COLO829 (cell line): Measurements from ENCODE around the gene SV2C.
A peak's percentile ranks its signal among the peaks of the same experiment; 100 is the strongest.

Source experiments
- DNase-seq: peaks from one replicate; pipeline ENCODE4 v3.0.0; 2012; ENCODE audit warnings: low spot score

SV2C gene

DNA sequence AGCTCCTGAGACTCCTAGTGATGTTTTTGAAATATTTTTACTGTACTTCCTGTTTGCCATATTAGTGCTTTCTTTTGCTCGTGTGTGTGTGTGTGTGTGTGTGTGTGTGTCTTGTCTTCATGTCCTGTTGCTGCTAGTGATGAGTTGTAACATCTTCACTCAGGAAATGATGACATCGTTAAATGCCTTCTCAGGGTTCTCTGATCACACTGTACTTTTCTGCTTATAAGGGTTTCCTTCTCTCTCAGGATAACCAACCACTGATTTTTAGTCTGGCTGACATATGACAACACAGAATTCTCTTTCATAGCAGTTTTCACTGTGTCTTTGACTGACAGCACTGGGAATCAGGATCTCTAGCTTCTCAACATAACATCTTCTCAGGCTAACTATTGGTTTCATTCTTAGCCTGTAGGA is 16.1 kb downstream of the SV2C start:
- no peak for DNase-seq

DNA sequence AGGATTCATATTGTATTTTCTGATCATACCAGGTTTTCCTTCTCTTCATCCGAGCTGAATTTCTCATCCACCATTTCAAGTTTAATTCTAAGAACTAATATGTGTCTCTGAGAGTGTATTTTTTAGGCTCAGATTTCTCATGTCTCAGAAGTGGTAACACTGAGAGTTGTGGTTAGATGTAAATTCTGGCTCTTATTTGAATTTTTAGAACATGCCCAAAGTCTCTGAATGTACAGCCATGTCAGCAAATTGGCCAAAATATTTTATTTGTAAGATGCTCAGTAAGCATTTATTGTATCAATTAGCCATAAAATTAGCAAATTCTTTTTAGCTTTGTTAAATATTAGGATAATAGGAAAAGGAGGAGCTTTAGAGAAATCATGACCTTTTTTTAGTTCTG is 16.6 kb downstream of the SV2C start:
- no peak for DNase-seq

DNA sequence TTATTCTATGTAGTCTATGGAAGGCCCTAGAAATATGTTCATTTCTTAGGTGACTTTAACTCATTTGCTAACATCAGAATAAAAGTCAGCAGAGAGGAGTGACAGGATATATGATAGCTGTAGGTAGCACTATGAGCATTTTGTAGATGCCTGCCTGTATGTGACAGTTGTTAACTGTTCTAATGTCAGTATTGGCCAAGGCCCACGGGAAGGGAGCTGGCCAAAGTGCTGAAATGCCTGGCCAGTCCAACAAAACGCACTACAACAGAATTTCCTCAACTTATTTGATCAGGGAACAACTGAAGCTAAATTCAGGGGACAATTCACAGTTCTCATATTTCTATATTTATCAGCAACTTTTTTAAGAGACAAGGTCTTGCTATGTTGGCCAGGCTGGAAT is 20.8 kb downstream of the SV2C start:
- peak; percentile 4 for DNase-seq

DNA sequence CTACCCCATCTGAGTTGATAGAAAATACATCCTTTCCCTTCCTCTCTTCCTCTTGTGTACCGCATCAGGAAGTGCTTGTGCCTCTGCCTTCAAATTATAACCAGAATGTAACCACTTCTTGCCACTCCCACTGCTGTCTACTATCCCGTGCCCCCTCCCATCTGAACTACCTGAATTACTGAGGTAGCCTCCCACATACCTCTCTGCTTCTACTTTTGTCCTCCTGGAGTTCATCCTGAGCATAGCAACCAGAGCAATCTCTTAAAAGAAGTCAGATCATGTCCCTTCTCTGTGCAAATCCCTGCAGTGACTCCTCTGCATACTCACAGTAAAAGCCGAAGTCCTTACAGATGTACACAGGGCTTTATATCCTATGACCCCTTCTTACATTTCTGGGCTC is 23.0 kb downstream of the SV2C start:
- no peak for DNase-seq

DNA sequence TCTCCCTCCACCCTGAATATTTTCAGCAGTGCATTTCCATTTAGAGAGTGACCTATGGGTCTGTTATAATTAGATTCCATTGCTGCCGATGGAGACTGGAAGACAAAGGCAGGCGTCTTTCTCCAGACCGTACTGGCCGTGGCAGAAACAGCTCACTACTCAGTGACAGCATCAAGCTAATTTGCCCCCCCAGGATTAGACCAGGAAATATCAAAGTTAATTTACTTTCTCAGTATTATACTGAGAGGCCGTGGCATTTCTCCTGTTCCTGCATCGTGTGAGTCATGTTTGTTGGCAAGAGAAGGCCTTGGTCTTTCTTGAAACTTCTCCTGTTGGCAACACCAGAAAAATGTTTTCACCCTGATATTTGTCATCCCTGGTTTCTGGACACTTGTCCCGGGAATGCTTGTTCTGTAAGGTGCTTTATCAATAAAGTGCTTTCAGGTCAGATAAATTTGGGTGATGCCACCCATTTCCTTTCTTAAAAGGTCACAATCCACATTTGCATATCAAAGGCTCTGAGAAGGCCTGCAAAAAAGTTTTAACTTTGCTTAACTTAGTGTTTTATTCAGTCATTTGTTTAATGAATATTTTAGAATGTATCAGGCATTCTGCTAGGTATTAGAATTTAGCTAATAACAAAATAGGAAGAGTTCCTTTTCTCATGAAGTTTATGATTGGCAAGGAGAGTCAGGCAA is 28.4 kb downstream of the SV2C start:
- no peak for DNase-seq

DNA sequence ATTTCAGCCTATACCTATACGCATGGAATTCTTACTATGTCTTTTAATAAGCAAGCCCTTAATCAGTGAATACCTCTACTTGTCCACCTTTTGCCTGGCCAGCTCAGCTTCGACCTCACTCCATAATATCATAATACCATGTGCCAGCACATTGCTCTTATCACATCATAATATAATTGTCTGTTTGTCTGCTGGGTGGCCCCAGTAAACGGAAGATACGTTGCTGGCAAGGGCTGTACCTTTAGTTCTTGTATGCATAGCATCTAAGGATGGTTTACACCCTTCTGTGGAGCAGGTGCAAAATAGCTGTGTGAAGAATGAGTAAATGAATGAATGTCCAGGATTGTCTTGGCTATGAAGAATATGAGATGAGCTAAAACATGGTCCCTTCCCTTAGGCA is 29.9 kb downstream of the SV2C start:
- DNase-seq = no peak

DNA sequence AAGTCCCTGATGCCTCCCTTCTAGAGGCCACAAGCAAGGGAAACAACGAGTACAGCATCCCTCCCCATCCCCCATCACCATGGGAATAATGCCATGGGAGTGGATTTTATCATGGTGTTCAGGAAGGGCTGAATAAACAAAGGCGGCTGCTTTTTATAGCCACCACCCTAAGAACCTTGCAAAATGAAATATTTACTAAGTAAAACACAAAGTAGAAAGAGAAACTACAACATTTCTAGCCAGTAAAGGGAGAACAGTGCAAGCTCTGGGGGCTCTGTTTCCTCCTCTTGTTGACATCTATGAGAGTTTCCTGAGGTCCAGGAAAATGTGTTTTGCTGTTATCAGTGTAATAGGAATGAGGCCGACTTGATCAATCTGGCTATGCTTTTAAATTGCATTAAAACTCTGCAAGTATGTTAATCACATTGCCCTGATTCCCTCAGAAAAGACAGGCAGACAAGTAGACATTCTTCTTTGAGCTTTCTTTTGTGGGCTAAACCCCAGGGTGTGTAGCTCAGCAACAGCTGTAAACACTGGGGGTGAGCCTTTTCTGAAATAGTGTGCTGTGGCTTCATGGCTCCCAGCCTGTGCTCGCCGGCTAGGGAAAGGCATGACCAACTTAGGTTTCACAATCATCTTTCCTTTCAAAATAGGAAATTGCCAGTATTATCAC is 31.1 kb downstream of the SV2C start:
- no peak for DNase-seq

DNA sequence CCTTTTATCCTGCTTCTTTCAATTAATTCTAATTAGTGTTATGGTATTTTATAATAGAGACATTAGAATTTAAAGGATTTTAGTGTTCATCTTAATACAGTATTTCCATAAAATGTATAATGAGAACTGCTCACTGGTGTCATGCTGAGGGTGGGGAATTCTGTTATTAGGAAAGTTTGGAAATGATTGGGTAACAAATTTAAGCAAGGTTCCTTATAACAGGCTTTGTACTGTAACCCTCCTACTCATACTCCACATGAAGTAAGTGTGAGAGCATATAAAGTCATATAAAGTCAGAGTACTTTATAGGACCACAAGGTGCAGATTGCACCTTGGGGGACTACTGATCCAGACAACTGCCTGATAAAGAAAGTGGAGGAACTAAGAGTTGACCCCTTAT is 42.2 kb downstream of the SV2C start:
- DNase-seq = no peak

DNA sequence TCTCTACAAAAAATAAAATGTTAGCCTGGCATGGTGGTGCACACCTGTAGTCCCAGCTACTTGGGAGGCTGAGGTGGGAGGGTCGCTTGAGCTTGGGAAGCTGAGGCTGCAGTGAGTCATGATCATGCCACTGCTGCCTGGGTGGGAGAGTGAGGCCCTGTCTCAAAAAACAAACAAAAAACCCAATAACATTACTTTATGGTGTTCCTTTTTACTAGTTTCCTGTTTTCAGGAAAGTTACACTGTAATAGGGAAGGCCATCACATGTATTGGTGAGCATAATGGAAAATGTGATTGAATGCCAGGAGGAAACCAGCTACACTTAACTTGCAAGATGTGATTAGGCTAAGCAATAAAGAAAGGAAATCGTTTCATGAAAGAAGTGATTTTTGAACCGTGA is 42.7 kb downstream of the SV2C start:
- DNase-seq = no peak

DNA sequence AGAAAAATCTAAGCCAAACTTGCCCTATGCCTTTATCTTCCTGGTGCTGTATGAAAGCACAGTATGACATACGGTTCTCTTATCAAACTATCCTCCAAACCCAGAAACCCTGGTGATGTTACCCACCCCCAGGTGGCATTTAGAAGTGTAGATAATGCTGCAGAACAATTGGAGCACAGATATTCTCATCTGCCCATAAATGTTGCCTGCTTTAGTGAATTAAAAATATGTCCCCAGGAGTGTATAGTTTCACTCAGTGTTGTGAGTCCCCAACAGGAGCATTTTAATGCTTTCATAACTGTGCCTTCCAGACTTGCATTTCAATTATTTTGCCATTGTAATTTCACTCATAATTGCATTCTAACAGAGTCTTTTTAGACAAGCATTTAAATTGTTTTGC is 50.8 kb downstream of the SV2C start:
- no peak for DNase-seq

DNA sequence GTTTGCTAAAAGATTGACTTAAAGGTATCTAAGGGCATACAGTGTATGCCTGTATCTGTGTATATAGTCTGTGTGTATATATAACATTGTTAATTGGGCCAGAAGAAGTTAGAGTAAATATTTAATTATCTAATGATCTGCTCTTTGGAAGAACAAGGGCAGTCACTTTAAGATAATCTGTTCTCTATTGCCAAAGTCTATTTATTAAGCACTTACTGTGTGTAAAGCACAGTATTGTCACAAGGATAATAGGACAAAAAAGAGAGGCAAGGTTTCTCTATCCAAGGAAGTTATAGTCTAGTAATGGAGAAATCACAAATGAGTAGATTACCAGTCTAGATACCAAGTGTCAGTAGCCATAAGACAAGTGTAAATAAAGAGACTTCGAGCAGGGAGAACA is 51.5 kb downstream of the SV2C start:
- DNase-seq = no peak

DNA sequence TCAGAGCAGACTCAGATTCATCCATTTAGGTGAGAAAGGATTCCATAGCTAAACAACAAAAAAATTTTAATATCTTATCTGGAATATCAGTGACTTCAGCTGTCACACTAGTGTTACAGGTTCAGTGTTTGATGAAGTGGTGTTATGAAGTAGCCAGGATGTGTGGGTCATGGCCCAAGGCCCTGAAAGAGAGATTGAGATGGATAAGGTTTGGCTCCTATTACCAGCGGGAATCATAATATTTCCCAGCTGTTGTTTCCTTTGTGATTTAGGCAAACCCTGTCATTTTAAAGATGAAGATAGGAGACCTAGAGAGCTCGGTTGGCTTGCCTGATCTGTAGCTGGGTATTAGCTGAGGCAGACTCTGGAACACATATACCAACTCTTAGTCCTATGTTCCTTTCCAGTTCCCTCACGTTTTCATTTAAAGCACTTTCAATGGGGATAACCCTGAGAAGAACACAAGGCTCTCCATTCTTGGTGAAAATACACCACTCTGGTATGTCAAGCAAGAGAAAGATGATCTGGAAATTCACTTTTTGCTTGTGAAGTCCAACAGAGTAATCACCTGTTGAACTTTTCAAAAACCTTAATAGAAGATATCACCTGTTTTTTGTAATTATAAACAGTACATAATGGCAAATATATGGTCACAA is 54.8 kb downstream of the SV2C start:
- no peak for DNase-seq

DNA sequence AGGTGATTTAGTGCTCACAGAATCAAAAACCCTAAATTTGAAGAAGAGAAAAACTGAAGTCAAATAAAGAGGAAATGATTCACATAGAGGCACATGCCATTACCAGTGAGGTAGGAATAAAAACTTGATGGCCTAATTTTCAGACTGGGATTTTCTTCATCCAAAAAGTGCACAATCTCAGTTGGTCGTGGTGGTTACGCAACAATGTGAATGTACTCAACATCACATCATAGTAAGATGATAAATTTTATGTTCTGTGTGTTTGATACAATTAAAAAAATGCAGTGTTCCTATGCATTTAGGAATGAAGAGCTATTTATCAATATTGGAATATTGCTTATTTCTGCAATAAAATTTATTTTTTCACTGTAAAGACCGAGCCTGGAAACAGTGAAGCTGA is 60.7 kb downstream of the SV2C start:
- DNase-seq = no peak

DNA sequence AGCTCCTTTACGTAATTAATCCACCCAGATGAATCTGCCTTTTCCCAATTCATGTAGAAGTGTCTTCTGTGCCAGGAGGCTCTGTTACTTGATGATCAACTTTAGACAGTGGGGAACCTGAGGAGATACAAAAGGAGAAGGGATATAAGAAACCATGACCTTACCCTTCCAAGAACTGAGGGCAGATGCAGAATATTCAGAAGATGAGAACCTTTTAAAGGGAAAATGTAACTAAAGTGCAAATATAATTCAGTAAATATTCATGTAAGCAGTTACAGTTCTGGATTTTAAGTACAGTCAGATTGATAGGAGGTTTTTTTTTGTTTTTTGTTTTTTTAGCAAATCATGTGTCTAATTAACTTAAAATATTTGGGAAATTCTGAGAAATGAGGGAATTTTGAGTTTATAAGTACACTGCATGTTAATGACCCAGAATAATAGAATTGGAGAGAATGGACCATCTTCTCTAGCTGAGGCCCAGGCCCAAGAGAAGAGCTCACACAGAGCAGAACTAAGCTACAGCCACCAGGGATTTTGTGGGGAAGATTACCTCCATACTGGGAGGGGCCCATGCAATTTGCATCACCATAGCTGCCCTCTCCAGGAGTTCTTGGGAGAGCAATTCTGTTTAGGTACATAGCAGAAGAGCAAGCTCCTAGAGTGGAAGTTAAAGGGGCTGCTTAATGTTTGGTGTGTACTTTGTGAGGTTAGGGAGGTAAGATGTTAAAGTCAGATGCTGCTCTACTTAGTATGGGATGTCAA is 61.5 kb downstream of the SV2C start:
- DNase-seq = no peak

DNA sequence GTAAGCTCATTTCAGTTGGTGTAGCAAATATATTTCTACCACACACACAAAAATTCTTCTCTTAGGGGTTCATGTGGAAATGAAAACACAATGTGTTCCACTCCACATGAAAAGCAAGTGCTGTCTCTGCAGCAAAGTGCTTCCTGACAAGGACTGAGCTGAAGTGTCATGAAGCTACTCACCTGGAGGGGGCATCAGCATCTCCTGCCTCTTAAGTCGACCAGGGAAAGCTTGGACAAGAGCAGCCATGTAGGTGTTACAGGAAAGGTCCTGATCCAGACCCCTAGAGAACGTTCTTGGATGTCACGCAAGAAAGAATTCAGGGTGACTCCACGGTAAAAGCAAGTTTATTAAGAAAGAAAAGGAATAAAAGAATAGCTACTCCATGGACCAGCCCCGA is 62.8 kb downstream of the SV2C start:
- DNase-seq = no peak

DNA sequence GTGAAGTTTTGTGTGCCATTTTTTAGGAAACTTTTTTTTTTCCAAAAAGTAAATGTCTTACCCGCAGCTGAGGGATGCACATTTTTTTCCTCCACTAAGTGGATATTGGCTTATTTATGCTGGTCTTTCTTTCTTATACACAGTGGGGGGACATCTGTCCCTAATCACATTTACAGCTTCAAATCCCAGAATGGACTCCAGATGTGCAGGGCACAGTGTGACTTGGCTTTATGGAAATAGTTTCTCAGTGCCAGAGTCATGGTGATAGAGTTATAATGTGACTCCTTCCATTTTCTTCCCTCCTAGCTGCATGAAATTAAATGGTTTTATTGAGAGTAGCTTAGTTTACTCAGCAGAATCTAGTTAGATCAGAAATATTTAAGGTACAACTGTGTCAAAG is 66.5 kb downstream of the SV2C start:
- DNase-seq = no peak

DNA sequence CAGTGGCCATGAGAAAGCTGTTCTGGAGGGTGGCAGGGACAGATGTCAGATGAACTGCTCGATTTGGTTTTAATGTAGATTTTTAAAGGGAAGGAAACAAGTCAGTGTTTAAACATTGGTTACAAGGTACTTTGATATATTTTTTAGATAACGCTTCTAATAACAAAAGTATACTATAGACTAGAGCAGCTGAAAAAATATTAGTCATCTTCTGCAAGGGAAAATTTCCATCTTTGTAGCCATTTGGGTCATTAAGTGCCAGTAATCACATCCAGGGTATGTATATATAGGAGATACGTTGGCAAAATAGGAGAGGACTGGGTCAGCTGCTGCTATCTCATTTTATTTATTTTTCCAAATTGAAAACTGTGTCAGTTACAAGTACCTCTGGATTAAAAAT is 69.0 kb downstream of the SV2C start:
- no peak for DNase-seq

DNA sequence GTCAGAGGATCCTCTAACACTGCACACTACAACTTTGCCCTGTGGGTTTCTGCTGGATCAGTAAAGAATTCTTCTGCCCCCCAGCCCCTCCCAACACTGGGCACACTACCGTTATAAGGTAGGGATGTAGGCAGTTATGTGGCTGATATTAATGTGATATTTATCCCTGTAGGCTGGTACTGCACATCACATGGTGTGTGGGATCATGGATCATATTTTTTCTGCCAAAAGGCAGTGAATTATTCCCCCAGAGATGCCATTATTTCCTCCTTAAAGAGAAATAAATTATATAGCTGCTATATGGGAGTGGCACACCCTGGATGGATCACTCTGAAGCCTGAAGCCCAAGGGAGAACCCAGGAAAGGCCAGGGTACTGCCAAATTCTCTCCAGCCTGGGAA is 69.5 kb downstream of the SV2C start:
- DNase-seq = no peak

DNA sequence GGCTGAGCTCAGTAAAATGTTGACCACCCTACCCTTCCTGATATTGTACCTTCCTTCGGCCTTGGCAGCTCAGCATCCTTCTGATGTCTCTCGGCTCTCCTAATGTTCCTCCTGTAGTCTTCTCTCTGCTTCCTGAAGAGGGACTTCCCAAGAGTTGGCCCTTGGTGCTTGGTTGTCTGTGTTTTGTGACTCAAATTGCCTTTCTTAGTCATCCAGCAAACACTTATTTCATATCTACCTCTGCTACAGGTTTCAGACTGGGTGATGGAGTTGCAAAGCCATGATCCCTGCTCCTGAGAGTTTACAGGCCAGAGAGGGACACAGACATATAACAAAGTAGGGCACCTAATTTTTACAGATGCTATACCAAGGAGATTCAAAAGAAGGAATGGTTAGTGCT is 70.1 kb downstream of the SV2C start:
- DNase-seq = no peak

DNA sequence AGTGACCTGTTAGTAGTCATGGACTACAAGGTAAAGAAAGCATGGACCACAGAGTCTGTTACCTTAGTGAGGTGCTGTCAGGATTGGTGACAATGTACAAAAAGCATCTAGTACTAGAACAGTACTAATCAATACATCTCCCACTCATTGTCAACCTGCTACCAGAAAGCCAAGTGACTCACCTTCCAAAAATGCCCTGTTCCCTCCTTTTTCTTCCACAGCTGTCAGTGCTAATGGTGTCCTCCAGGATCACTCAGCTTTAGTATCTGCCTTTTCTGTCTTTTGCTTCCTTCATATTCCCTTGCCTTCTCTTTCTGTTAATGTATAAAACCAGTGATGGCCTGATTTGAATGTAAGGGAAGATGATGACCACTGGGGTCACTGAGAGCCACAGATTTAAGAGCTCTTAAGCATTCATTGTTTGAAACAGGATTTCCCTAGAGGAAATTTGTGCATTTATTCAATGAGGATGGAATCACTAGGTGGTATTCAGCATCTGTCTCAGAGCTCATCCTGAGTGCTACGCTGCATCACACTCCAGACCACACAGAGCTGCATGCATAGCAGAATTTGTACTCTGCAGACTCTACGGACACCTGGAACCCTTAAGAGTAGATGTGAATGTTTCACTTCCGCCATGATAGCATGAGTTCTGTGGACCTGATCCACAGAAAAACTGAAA is 71.0 kb downstream of the SV2C start:
- DNase-seq = no peak

DNA sequence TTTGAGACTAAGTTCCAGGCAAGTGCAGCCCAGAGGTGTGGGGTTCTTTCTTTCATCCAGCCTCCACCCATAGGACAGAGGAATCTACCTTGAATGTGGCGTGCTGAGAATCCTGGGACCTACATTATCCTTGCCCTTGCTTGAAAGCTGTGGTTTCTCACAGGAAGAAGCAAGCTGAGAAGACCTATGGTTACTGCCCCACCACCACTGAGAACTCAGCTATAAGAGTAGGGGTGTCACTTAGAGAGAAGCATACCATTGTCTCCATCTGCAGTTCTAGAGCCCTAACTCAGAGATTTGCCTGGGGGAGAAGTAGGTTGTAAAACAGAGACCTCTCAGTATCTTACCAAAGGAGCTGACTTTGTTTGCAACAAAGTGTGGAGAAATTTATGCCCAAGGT is 72.4 kb downstream of the SV2C start:
- DNase-seq = no peak

DNA sequence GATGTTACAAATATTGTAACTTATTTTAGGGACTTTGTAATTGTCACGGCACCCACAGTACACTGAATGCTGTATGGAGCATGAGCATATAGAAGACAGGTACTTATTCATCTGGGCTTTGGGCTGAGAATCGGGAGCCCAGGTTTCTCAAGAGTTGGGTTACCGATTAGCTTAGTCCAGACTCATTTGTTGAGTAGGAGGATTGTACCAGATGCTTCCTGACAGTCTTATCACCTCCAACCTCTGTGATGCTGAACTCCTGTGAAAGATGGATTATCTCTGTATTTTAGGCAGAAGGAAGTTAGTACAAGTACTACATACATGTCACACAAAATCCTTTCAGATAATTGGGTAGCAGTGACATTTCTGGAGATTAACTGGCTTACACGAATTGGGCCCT is 79.2 kb downstream of the SV2C start:
- DNase-seq = no peak
